GM12874 (cell line): Measurements from ENCODE around the gene RPTOR.

Experiments used
- CTCF ChIP-seq: IDR thresholded peaks from 2 replicates; pipeline ENCODE4 v1.5.1; 2011; ENCODE audit warnings: low read depth, mild to moderate bottlenecking, control low read depth, low read length, moderate library complexity; ENCODE audit not compliant: insufficient read depth

RPTOR gene

GRCh38 chr17:80755650-80756405, 211.2 kb downstream of the RPTOR start:
- TF ChIP-seq CTCF = peak; percentile 28; the same call in 1 of the 2 replicates

- no peak for TF ChIP-seq CTCF
These were observed 214.1 kb downstream of the RPTOR start for GRCh38 chr17:80758481-80759376.

DNA sequence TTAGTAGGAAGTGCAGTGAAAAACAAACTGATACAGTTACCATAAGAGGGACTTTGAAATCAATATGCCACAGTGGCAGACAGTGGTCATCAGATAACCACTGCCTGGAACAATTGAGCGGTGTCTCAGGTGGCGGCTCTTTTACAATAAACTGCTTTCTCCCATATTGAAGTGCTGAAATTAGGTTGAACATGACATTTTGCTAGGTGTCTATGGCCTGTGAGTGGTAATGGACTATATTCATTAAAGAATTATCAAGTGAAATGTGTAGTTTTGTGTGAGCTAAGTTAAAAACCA, 214.7 kb downstream of the RPTOR start:
- no peak for TF ChIP-seq CTCF

DNA sequence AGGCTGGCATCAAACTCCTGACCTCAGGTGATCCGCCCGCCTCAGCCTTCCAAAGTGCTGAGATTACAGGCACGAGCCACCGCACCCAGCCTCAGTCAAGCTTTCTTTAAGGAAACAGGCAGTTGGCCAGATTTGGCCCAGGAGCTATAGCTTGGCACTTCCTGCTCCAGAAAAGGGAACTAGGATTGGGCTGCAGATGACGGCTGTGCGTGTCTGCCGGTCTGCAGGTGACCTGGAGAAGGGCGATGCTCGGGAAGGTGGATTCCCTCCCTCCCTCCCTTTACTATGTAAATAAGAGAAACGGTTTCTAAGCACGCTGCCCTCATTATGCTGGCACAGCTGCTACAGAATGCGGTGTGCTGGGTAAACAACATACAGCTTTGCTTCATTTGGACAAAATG, 215.9 kb downstream of the RPTOR start:
- no peak for TF ChIP-seq CTCF

DNA sequence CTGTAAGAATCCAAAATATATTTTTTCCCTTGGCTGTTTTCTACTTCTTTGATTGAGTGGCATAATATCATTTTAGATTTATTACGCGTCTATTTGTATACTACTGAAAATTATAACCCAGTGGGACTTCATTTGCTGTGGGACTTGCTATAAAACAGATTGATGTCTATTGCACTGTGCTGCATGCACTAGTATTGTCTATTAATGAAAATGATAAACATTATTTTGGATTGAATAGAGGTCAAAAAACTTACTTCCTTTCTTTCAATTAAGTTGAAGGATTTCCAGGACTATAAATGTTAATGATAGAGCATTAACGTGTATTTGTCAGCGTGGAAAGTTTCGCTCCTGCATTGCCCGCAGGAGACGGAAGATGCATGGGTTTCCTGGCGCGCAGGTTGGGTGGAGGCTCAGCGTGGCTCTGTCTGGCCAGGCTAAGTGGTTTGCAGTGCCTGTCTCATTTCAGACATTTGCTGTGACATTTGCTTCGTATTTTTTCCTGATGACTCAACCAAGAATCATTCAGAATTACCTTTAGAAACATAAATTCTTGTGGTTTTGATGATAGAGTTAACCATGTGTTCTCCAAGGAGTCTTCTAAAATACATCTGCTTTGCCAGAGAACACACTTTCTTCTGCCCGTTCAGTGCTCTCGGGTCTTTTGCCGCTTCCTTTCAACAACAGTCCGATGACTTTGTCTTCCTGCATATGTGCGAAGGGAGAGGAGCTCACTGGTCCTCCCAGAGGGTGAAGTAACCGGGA, 216.7 kb downstream of the RPTOR start:
- TF ChIP-seq CTCF = no peak

GRCh38 chr17:80762076-80762475, 217.4 kb downstream of the RPTOR start:
- no peak for TF ChIP-seq CTCF

GRCh38 chr17:80763293-80763867, 218.7 kb downstream of the RPTOR start:
- no peak for TF ChIP-seq CTCF
